Endodermal cell (in vitro differentiated cells): ENCODE results near the gene VAV2. TPM values are rescaled to one million over a fixed set of nuclear protein-coding genes. Genes with fewer than 3 reads are reported as not detected.

Experiments used
- DNase-seq: peaks from one replicate; pipeline ENCODE4 v3.0.0-alpha.2; 2017
- H3K27ac ChIP-seq: 2 replicates; pipeline ENCODE4 v1.5.1; 2013; ENCODE audit warnings: mild to moderate bottlenecking, low read depth, low read length, moderate library complexity
- H3K27me3 ChIP-seq: 2 replicates; pipeline ENCODE4 v1.6.1; 2013; ENCODE audit warnings: mild to moderate bottlenecking, low read length, moderate library complexity; ENCODE audit not compliant: insufficient read depth, control insufficient read depth, poor library complexity, severe bottlenecking
- H3K36me3 ChIP-seq: 2 replicates; pipeline ENCODE4 v1.7.0; 2013; ENCODE audit warnings: mild to moderate bottlenecking, low read length, moderate library complexity; ENCODE audit not compliant: control insufficient read depth, insufficient read depth
- H3K4me1 ChIP-seq: one replicate; pipeline ENCODE4 v1.7.0; 2013; ENCODE audit warnings: low read length; ENCODE audit not compliant: control insufficient read depth, insufficient read depth
- H3K4me3 ChIP-seq: 2 replicates; pipeline ENCODE4 v1.5.1; 2013; ENCODE audit warnings: mild to moderate bottlenecking, low read length, moderate library complexity
- H3K9ac ChIP-seq: 2 replicates; pipeline ENCODE4 v1.6.1; 2013; ENCODE audit warnings: mild to moderate bottlenecking, low read length, moderate library complexity; ENCODE audit not compliant: poor library complexity, severe bottlenecking; ENCODE audit errors: extremely low read depth
- H3K9me3 ChIP-seq: 2 replicates; pipeline ENCODE4 v1.6.1; 2013; ENCODE audit warnings: mild to moderate bottlenecking, low read length, moderate library complexity; ENCODE audit not compliant: control insufficient read depth
- H3K27ac Mint-ChIP-seq: 2 replicates; pipeline ENCODE4 v1.8.0; 2020; ENCODE audit warnings: mixed read lengths
- H3K27me3 Mint-ChIP-seq: 2 replicates; pipeline ENCODE4 v1.8.0; 2021; ENCODE audit warnings: mild to moderate bottlenecking, mixed read lengths; ENCODE audit not compliant: insufficient read depth
- H3K36me3 Mint-ChIP-seq: 2 replicates; pipeline ENCODE4 v1.8.0; 2020; ENCODE audit warnings: low read depth, mixed read lengths
- H3K4me1 Mint-ChIP-seq: 2 replicates; pipeline ENCODE4 v1.8.0; 2020; ENCODE audit warnings: mixed read lengths
- H3K4me3 Mint-ChIP-seq: 2 replicates; pipeline ENCODE4 v1.8.0; 2020; ENCODE audit warnings: mild to moderate bottlenecking, moderate library complexity, mixed read lengths
- H3K9me3 Mint-ChIP-seq: 2 replicates; pipeline ENCODE4 v1.8.0; 2020; ENCODE audit warnings: mild to moderate bottlenecking, mixed read lengths
- CTCF ChIP-seq: fragments of 200-600 bp; sonication (generic); conservative IDR thresholded peaks from 2 replicates; pipeline ENCODE4 v1.5.0; 2021; ENCODE audit warnings: antibody characterized with exemption, mild to moderate bottlenecking
- WGBS, 2 experiments: methylation state at CpG; one replicate each; pipeline versions ENCODE4 v1.1.5 to v1.1.7; 2013; ENCODE audit warnings: missing lambda C conversion rate in 2 of 2, mixed read lengths in 1 of 2; ENCODE audit not compliant: insufficient coverage in 1 of 2, insufficient read length in 1 of 2; 5-methylcytosine and 5-hydroxymethylcytosine counted together
- total RNA-seq, 2 donors: library from RNA; stranded (reverse); fragmentation: NEBNext Ultra II Directional in 1 of 2; extraction: Animal tissue kit (Norgen Biotek cat#: 25700) in 1 of 2; gene quantifications; 2 replicates in 1 of 2; 3 replicates in 1 of 2; pipeline ENCODE4 v1.2.1, GENCODE V29; 2021

Gene VAV2
- total RNA-seq, 2 donors from 2014 or later: 29.8 to 35.9 TPM

GRCh38 chr9:133758228-133758627 lies 233.9 kb downstream of the VAV2 start:
- Histone ChIP-seq H3K4me1 (no peaks in the 10 kb centered on the region), H3K27me3 (no peaks in the 10 kb centered on the region)
- WGBS, 2 experiments: 90 to 91% methylated on average over 7 of the region's 7 CpGs

GRCh38 chr9:133754688-133755227 lies 237.4 kb downstream of the VAV2 start:
- Histone ChIP-seq H3K27ac (no peak overlapping the region), H3K4me1 (no peaks in the 10 kb centered on the region), H3K4me3 (no peak overlapping the region), H3K9ac (no peak overlapping the region), H3K36me3 (no peaks in the 10 kb centered on the region), H3K9me3 (peaks cover 9% of the 10 kb centered on the region), H3K27me3 (no peaks in the 10 kb centered on the region)
- peaks cover 7% of the 10 kb centered on the region for H3K36me3 Mint-ChIP-seq
- peaks cover 27% of the 10 kb centered on the region for H3K9me3 Mint-ChIP-seq
- no peaks in the 10 kb centered on the region for H3K4me1 Mint-ChIP-seq
- DNase-seq: no peak
- no peak overlapping the region for H3K4me3 Mint-ChIP-seq
- H3K27ac Mint-ChIP-seq: no peak overlapping the region
- 86 to 100% methylated on average over 6 to 9 of the region's 9 CpGs for WGBS, 2 experiments
- TF ChIP-seq CTCF: no peak
- H3K27me3 Mint-ChIP-seq: peaks cover 17% of the 10 kb centered on the region

More at GRCh38 chr9:133758228-133758627, 233.9 kb downstream of the VAV2 start:
- Histone ChIP-seq H3K9me3 (peaks cover 9% of the 10 kb centered on the region), H3K4me3 (no peak overlapping the region), H3K27ac (no peak overlapping the region), H3K9ac (no peak overlapping the region), H3K36me3 (peaks cover 6% of the 10 kb centered on the region)
- TF ChIP-seq CTCF: no peak
- Mint-ChIP-seq H3K27me3 (peaks cover 12% of the 10 kb centered on the region), H3K4me1 (no peaks in the 10 kb centered on the region), H3K9me3 (peaks cover 22% of the 10 kb centered on the region), H3K4me3 (no peak overlapping the region), H3K27ac (no peak overlapping the region), H3K36me3 (peaks cover 18% of the 10 kb centered on the region)
- no peak for DNase-seq

GRCh38 chr9:133754187-133754586 lies 237.9 kb downstream of the VAV2 start:
- Histone ChIP-seq H3K9me3 (peaks cover 9% of the 10 kb centered on the region), H3K27ac (no peak overlapping the region), H3K9ac (no peak overlapping the region), H3K4me1 (no peaks in the 10 kb centered on the region), H3K36me3 (no peaks in the 10 kb centered on the region), H3K27me3 (no peaks in the 10 kb centered on the region), H3K4me3 (no peak overlapping the region)
- WGBS, 2 experiments: 93 to 96% methylated on average over 6 of the region's 6 CpGs
- H3K9me3 Mint-ChIP-seq: peaks cover 27% of the 10 kb centered on the region
- no peaks in the 10 kb centered on the region for H3K4me1 Mint-ChIP-seq
- TF ChIP-seq CTCF: no peak
- no peak overlapping the region for H3K4me3 Mint-ChIP-seq
- DNase-seq: no peak
- H3K36me3 Mint-ChIP-seq: peaks cover 4% of the 10 kb centered on the region
- no peak overlapping the region for H3K27ac Mint-ChIP-seq
- H3K27me3 Mint-ChIP-seq: peaks cover 17% of the 10 kb centered on the region
